A673 (cell line): ENCODE results near the gene LENEP.

Source experiments
- EZH2 ChIP-seq: fragments of 200-600 bp; sonication (generic); IDR thresholded peaks from 2 replicates; pipeline ENCODE4 v1.6.1; 2017; ENCODE audit warnings: borderline replicate concordance, low read depth, mild to moderate bottlenecking, mixed read lengths, antibody characterized with exemption, low read length; ENCODE audit not compliant: poor library complexity, severe bottlenecking
- TF ChIP-seq, protein P1 (sequence below): fragments of 300-800, 200-600 bp; sonication (generic); conservative IDR thresholded peaks from 2 replicates; pipeline ENCODE4 v1.5.1; 2017; ENCODE audit warnings: low read depth, mild to moderate bottlenecking, antibody characterized with exemption, low read length, moderate library complexity, mixed read lengths

- TF ChIP-seq, protein P1, sequence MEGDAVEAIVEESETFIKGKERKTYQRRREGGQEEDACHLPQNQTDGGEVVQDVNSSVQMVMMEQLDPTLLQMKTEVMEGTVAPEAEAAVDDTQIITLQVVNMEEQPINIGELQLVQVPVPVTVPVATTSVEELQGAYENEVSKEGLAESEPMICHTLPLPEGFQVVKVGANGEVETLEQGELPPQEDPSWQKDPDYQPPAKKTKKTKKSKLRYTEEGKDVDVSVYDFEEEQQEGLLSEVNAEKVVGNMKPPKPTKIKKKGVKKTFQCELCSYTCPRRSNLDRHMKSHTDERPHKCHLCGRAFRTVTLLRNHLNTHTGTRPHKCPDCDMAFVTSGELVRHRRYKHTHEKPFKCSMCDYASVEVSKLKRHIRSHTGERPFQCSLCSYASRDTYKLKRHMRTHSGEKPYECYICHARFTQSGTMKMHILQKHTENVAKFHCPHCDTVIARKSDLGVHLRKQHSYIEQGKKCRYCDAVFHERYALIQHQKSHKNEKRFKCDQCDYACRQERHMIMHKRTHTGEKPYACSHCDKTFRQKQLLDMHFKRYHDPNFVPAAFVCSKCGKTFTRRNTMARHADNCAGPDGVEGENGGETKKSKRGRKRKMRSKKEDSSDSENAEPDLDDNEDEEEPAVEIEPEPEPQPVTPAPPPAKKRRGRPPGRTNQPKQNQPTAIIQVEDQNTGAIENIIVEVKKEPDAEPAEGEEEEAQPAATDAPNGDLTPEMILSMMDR: no peak
- no peak for TF ChIP-seq EZH2
These were observed 9.3 kb downstream of the LENEP start, which contains the start of gene ZBTB7B for GRCh38 chr1:155002464-155003226.
